HCT116 (cell line): ENCODE data around the gene POLA1.

Experiments
- CEBPB ChIP-seq: IDR thresholded peaks from 2 replicates; pipeline ENCODE4 v1.6.1; 2012; ENCODE audit warnings: low read depth
- CTCF ChIP-seq, 3 experiments: fragments of 200-600 bp in 1 of 3; sonication (generic) in 1 of 3; IDR thresholded peaks in 2 of 3; conservative IDR thresholded peaks in 1 of 3; 2 replicates each; pipeline ENCODE4 v1.5.1; 2012 to 2017; ENCODE audit warnings: low read depth in 2 of 3, low read length in 2 of 3, antibody characterized with exemption in 1 of 3, borderline replicate concordance in 1 of 3, control low read depth in 1 of 3, mild to moderate bottlenecking in 1 of 3, mixed read lengths in 1 of 3, mixed run types in 1 of 3, moderate library complexity in 1 of 3; ENCODE audit not compliant: insufficient read depth in 1 of 3
- EGR1 ChIP-seq: IDR thresholded peaks from 2 replicates; pipeline ENCODE4 v1.6.1; 2012; ENCODE audit warnings: low read depth
- EZH2 ChIP-seq: fragments of 200-600 bp; sonication (generic); IDR thresholded peaks from 2 replicates; pipeline ENCODE4 v1.6.1; 2017; ENCODE audit warnings: antibody characterized with exemption, mixed run types
- EZH2phosphoT487 ChIP-seq: fragments of 200-600 bp; IDR thresholded peaks from 2 replicates; pipeline ENCODE4 v1.6.1; 2018; ENCODE audit warnings: antibody characterized with exemption, borderline replicate concordance
- POLR2A ChIP-seq: IDR thresholded peaks from 2 replicates; pipeline ENCODE4 v1.7.0; 2011; ENCODE audit warnings: borderline replicate concordance; ENCODE audit not compliant: insufficient read depth, insufficient read length; ENCODE audit errors: extremely low read depth
- POLR2AphosphoS5 ChIP-seq: IDR thresholded peaks from 2 replicates; pipeline ENCODE4 v1.6.1; 2011; ENCODE audit warnings: mild to moderate bottlenecking, low read depth, low read length, moderate library complexity
- RAD21 ChIP-seq: IDR thresholded peaks from 2 replicates; pipeline ENCODE4 v1.6.1; 2012; ENCODE audit warnings: low read depth, mild to moderate bottlenecking
- SIN3A ChIP-seq: IDR thresholded peaks from 2 replicates; pipeline ENCODE4 v1.6.1; 2012; ENCODE audit warnings: low read depth
- SP1 ChIP-seq: IDR thresholded peaks from 2 replicates; pipeline ENCODE4 v1.6.1; 2012; ENCODE audit warnings: low read depth
- YY1 ChIP-seq: IDR thresholded peaks from 2 replicates; pipeline ENCODE4 v1.6.1; 2011; ENCODE audit warnings: low read length, low read depth, moderate library complexity, mild to moderate bottlenecking; ENCODE audit not compliant: insufficient replicate concordance; ENCODE audit errors: extremely low read depth

DNA sequence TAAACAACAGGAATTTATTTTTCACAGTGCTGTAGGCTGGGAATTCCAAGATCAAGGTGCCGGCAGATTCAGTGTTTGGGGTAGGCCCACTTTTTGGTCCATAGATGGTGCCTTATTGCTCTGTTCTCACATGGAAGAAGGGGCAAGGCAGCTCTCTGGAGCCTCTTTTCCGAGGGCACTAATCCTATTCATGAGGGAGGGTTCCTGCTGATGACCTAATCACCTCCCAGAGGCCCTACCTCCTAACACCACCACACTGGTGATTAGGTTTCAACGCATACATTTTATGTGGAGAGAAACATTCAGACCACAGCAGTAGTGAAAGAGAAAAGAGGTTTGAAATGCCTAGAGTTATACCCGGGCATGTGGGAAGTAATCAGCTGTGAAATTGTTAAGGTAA lies 1.4 kb upstream of the POLA1 start:
- TF ChIP-seq POLR2AphosphoS5 (no peak), SP1 (no peak), CTCF (IDR thresholded peaks at IDR 0.05 in 2 of 3, conservative IDR thresholded peaks at IDR 0.05 in 1 of 3; ENCODE audit: borderline replicate concordance in 1 of 3, insufficient read depth in 1 of 3, low read depth in 2 of 3, low read length in 2 of 3) (no peak), EZH2 (no peak), YY1 (no peak), POLR2A (no peak), SIN3A (no peak), EZH2phosphoT487 (no peak), CEBPB (no peak), EGR1 (no peak), RAD21 (no peak)
